GM18870 (cell line): Measurements from ENCODE around the gene CNGA2.

Experiments
- ATAC-seq: cut with Tn5 transposase; IDR thresholded peaks from one replicate; pipeline ENCODE4 v1.9.1; 2021; ENCODE audit warnings: moderate library complexity; ENCODE audit not compliant: unreplicated experiment

The CNGA2 gene

GRCh38 chrX:151711787-151712186 is 22.8 kb upstream of the CNGA2 start:
- no peak for ATAC-seq

GRCh38 chrX:151712253-151712652 is 22.3 kb upstream of the CNGA2 start:
- no peak for ATAC-seq

- ATAC-seq: no peak
Observed at GRCh38 chrX:151713849-151714248, 20.7 kb upstream of the CNGA2 start.

GRCh38 chrX:151714362-151714761 is 20.2 kb upstream of the CNGA2 start:
- no peak for ATAC-seq

GRCh38 chrX:151715752-151716151 is 18.8 kb upstream of the CNGA2 start, which contains the start of gene FATE1:
FATE1 (plus strand) TSS chrX:151716035; CDS start chrX:151716120, 85 bp downstream.
- ATAC-seq: no peak

- no peak for ATAC-seq
Observed at GRCh38 chrX:151722241-151722846, 12.2 kb upstream of the CNGA2 start.

GRCh38 chrX:151723156-151723760 is 11.3 kb upstream of the CNGA2 start:
- ATAC-seq: no peak

- ATAC-seq: no peak
Observed at GRCh38 chrX:151724563-151725337, 9.8 kb upstream of the CNGA2 start.

- ATAC-seq: no peak
Observed at GRCh38 chrX:151725338-151725614, 9.3 kb upstream of the CNGA2 start.

- no peak for ATAC-seq
Observed at GRCh38 chrX:151726751-151727150, 7.8 kb upstream of the CNGA2 start.

- no peak for ATAC-seq
Observed at GRCh38 chrX:151727346-151727745, 7.2 kb upstream of the CNGA2 start.

GRCh38 chrX:151729056-151729725 is 5.4 kb upstream of the CNGA2 start:
- no peak for ATAC-seq

GRCh38 chrX:151735219-151735618 is 673 bp downstream of the CNGA2 start:
- no peak for ATAC-seq

- no peak for ATAC-seq
Observed at GRCh38 chrX:151736685-151737084, 2.1 kb downstream of the CNGA2 start.

- no peak for ATAC-seq
Observed at GRCh38 chrX:151737494-151737893, 2.9 kb downstream of the CNGA2 start.

- ATAC-seq: no peak
Observed at GRCh38 chrX:151738751-151739150, 4.2 kb downstream of the CNGA2 start.

- ATAC-seq: no peak
Observed at GRCh38 chrX:151741606-151742005, 7.1 kb downstream of the CNGA2 start.

GRCh38 chrX:151742311-151742710 is 7.8 kb downstream of the CNGA2 start:
- ATAC-seq: no peak

GRCh38 chrX:151743651-151744470 is 9.3 kb downstream of the CNGA2 start:
- ATAC-seq: no peak

GRCh38 chrX:151745651-151746050 is 11.1 kb downstream of the CNGA2 start:
- ATAC-seq: no peak

- ATAC-seq: no peak
Observed at GRCh38 chrX:151746502-151746901, 12.0 kb downstream of the CNGA2 start.
